Activated naive CD8-positive, alpha-beta T cell treated with anti-CD3 and anti-CD28 coated beads, Interleukin-2, amount 10 ng/mL, durations not matched to agents 7 days and 5 days (primary cell): ENCODE measurements around the gene KPNA3. TPM values are rescaled to one million over a fixed set of nuclear protein-coding genes. Genes with fewer than 3 reads are reported as not detected.

Source experiments
- ATAC-seq: fragments of 150-1000 bp; cut with Tn5 transposase; one replicate; pipeline ENCODE4 v1.10.0; 2021; ENCODE audit warnings: low read depth, moderate library complexity
- POLR2A ChIA-PET: fragments of 350-600 bp; sonication (Branson Sonifier 250); formaldehyde crosslinking; loops from one replicate; lab custom pipeline; 2021; ENCODE audit warnings: antibody characterized with exemption; lab: Charles Lee
- DNase-seq: peaks from one replicate; pipeline ENCODE4 v3.0.0; 2021
- H3K27ac Mint-ChIP-seq: one replicate; pipeline ENCODE4 v1.8.0; 2022; ENCODE audit warnings: mild to moderate bottlenecking, mixed read lengths
- H3K27me3 Mint-ChIP-seq: one replicate; pipeline ENCODE4 v1.8.0; 2022; ENCODE audit warnings: mild to moderate bottlenecking, moderate library complexity, mixed read lengths
- H3K36me3 Mint-ChIP-seq: one replicate; pipeline ENCODE4 v1.8.0; 2021; ENCODE audit warnings: mild to moderate bottlenecking, mixed read lengths
- H3K4me1 Mint-ChIP-seq: one replicate; pipeline ENCODE4 v1.8.0; 2021; ENCODE audit warnings: mixed read lengths
- H3K4me3 Mint-ChIP-seq: one replicate; pipeline ENCODE4 v1.8.0; 2022; ENCODE audit warnings: mild to moderate bottlenecking, moderate library complexity, mixed read lengths
- H3K9me3 Mint-ChIP-seq: one replicate; pipeline ENCODE4 v1.8.0; 2021; ENCODE audit warnings: mixed read lengths
- total RNA-seq, 2 experiments: library from RNA; stranded (reverse); gene quantifications; one replicate each; pipeline ENCODE4 v1.2.3, GENCODE V29; 2021

The KPNA3 gene
- total RNA-seq, 2 experiments from 2014 or later = 27.8 to 28.1 TPM

DNA sequence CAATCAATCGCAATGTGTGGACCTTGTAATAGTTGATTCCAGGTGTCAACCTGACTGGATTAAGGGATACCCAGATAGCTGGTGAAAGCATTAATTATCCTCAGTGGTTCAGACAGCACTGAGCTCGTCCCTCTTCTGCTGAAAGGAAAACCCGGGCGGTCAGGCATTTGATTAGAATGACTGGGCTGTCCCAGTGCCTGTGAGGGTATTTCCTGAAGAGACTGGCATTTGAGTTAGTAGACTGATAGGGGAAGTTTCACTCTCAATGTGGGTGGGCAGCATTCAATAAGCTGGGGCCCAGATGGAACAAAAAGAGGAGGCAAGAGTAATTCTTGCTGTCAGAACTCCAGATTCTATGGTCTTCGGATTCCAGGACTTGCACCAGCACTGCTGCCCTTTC, 31.9 kb downstream of the KPNA3 start:
- ATAC-seq (no peak), DNase-seq (no peak)
- peaks cover 30% of the 10 kb centered on the region for H3K36me3 Mint-ChIP-seq
- no peaks in the 10 kb centered on the region for H3K27me3 Mint-ChIP-seq
- POLR2A ChIA-PET = no interaction called here
- peaks cover 6% of the 10 kb centered on the region for H3K4me1 Mint-ChIP-seq
- peaks cover 7% of the 10 kb centered on the region for H3K9me3 Mint-ChIP-seq
- H3K4me3 Mint-ChIP-seq = no peak overlapping the region
- H3K27ac Mint-ChIP-seq = no peak overlapping the region

DNA sequence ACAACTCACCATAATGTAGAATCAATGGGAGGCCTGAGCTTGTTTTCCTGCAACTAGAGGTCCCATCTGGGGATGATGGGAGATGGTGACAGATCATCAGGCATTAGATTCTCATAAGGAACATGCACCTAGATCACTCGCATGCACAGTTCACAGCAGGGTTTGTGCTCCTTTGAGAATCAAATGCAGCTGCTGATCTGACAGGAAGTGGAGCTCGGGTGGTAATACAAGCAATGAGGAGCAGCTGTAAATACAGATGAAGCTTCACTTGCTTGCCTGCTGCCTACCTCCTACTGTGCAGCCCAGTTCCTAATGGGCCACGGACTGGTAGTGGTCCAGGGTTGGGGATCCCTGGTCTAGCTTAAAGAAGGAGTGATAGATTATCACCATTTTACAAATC, 33.0 kb downstream of the KPNA3 start:
- Mint-ChIP-seq H3K9me3 (peaks cover 3% of the 10 kb centered on the region), H3K27ac (no peak overlapping the region), H3K27me3 (no peaks in the 10 kb centered on the region), H3K36me3 (peaks cover 26% of the 10 kb centered on the region), H3K4me1 (peaks cover 8% of the 10 kb centered on the region), H3K4me3 (no peak overlapping the region)
- DNase-seq (no peak), ATAC-seq (no peak)
- POLR2A ChIA-PET = no interaction called here

DNA sequence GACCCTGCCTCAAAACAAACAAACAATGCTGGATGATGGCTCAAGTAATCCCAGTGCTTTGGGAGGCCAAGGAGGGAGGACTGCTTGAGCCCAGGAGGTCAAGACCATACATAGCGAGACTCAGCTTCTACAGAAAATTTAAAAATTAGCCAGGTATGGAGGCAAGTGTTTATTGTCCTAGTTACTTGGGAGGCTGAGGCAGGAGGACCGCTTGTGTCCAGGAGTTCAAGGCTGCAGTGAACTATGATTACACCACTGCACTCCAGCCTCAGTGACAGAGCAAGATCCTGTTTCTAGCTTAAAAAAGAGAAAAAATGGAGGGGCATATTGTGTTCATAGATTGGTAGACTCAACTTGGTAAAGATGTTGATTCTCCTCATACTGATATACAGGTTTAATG, 36.2 kb downstream of the KPNA3 start:
- Mint-ChIP-seq H3K4me3 (no peak overlapping the region), H3K27ac (no peak overlapping the region)

DNA sequence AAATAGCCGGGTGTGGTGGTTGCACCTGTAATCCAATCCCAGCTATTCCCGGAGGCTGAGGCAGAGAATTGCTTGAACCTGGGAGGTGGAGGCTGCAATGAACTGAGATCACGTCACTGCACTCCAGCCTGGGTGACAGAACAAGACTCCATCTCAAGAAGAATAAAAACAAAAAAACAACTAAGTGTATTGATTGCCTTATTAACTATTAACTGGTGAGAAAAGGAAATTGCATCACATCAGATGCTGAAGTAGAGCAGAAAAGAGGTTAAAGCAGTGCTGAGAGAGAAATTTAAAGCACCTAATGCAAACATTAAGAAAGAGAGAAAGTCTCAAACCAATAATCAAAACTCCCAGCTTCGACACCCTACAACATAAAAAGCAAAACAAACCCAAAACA, 38.3 kb downstream of the KPNA3 start:
- Mint-ChIP-seq H3K36me3 (peaks cover 17% of the 10 kb centered on the region), H3K27ac (no peak overlapping the region), H3K4me1 (peaks cover 13% of the 10 kb centered on the region), H3K4me3 (no peak overlapping the region), H3K27me3 (no peaks in the 10 kb centered on the region), H3K9me3 (no peaks in the 10 kb centered on the region)
- ATAC-seq (no peak), DNase-seq (no peak)
- POLR2A ChIA-PET = no interaction called here

More for the DNA sequence above, 36.2 kb downstream of the KPNA3 start:
- Mint-ChIP-seq H3K4me1 (peaks cover 11% of the 10 kb centered on the region), H3K27me3 (no peaks in the 10 kb centered on the region), H3K9me3 (peaks cover 2% of the 10 kb centered on the region), H3K36me3 (peaks cover 24% of the 10 kb centered on the region)
- POLR2A ChIA-PET = no interaction called here
- DNase-seq (no peak), ATAC-seq (no peak)

DNA sequence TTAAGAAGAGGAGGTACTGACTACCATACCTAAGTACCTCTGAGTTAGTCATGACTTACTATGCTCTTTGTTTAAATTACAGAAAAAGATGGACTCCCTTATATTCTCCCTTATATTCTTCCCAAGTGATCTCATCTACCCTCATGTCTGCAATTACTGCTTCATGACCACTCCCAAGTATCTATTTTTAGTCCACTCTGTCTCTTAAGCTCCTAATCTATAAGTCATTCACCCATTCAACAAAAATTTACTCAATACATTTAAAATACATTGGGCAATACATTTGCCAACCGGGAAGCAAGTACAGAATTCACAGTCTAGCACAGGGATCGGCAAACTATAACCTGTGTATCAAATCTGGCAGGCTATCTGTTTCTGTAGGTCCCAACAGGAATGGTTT, 42.6 kb downstream of the KPNA3 start:
- H3K4me1 Mint-ChIP-seq = peaks cover 5% of the 10 kb centered on the region
- peaks cover 21% of the 10 kb centered on the region for H3K36me3 Mint-ChIP-seq
- no peak for DNase-seq
- POLR2A ChIA-PET = no interaction called here
- H3K27ac Mint-ChIP-seq = no peak overlapping the region
- no peak for ATAC-seq
- H3K4me3 Mint-ChIP-seq = no peak overlapping the region
- no peaks in the 10 kb centered on the region for H3K27me3 Mint-ChIP-seq
- H3K9me3 Mint-ChIP-seq = no peaks in the 10 kb centered on the region

DNA sequence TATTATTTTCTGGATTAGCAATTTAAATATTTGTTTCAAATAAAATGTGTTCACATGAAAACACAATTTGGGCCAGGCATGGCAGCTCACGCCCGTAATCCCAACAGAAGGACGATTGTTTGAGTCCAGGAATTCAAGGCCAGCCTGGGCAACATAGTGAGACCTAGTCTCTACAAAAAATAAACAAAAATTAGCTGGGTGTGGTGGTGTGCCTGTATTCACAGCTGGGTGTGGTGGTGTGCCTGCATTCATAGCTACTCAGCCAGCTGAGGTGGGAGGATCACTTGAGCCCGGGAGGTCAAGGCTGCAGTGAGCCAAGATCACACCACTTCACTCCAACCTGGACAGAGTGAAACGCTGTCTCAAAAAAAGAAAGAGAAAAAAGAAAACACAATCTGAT, 46.4 kb downstream of the KPNA3 start:
- no peak overlapping the region for H3K27ac Mint-ChIP-seq
- peaks cover 16% of the 10 kb centered on the region for H3K36me3 Mint-ChIP-seq
- H3K4me3 Mint-ChIP-seq = no peak overlapping the region
- no peaks in the 10 kb centered on the region for H3K27me3 Mint-ChIP-seq
- no peak for ATAC-seq
- peaks cover 2% of the 10 kb centered on the region for H3K4me1 Mint-ChIP-seq
- no peak for DNase-seq
- H3K9me3 Mint-ChIP-seq = no peaks in the 10 kb centered on the region
- POLR2A ChIA-PET = no interaction called here

DNA sequence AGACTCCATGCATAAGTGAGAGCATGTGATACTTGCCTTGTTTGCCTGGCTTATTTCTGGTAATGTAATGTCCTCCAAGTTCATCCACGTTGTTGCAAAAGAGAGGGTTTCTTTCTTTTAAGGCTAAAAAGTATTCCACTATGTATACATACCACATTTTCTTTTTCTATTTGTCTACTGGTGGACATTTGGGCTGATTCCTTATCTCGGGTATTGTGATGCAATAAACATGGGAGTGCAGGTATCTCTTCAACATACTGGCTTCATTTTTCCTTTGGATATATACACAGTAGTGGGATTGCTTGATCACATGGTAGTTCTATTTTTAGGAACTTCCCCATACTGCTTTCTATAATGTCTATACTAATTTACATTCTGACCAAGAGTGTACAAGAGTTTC, 51.6 kb downstream of the KPNA3 start:
- Mint-ChIP-seq H3K36me3 (peaks cover 25% of the 10 kb centered on the region), H3K9me3 (no peaks in the 10 kb centered on the region), H3K4me3 (no peak overlapping the region), H3K4me1 (peaks cover 7% of the 10 kb centered on the region), H3K27ac (no peak overlapping the region), H3K27me3 (no peaks in the 10 kb centered on the region)
- DNase-seq (no peak), ATAC-seq (no peak)
- POLR2A ChIA-PET = no interaction called here

DNA sequence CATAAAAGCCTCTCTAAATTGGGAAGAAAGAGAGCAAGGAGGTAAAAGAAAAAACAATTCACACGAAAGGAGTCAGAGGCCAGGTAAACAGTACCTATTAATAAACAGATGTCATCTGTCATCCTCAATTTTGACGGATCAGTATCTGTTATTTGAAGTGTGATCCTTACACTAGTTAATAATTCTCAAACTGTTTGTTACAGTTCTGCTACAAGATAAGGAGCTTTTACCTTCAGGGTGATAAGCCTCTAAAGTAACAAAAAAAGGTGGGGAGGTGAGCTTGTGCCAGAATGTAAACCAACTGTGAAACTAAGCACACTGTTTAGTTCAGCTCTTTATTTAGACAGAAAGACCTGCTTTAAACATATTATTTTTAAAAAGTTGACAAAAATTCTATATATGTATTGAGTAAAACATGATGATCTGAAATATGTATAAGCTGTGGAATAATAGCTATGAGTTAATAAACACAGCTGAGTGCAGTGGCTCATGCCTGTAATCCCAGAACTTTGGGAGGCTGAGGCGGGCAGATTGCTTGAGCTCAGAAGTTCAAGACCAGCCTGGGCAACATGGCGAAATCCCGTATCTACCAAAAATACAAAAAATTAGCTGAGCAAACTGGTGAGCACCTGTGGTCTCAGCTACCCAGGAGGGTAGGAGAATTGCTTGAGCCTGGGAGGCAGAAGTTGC, 52.8 kb downstream of the KPNA3 start:
- POLR2A ChIA-PET = interaction anchor here (0.5 to 1.1 kb wide), 2 partner anchors 48 to 229 kb away, joined by 3 read pairs; partner anchors contain the start of gene EBPL
- DNase-seq = no peak
- H3K27ac Mint-ChIP-seq = no peak overlapping the region
- no peak overlapping the region for H3K4me3 Mint-ChIP-seq
- no peaks in the 10 kb centered on the region for H3K27me3 Mint-ChIP-seq
- peaks cover 7% of the 10 kb centered on the region for H3K4me1 Mint-ChIP-seq
- no peak for ATAC-seq
- H3K9me3 Mint-ChIP-seq = no peaks in the 10 kb centered on the region
- H3K36me3 Mint-ChIP-seq = peaks cover 18% of the 10 kb centered on the region

DNA sequence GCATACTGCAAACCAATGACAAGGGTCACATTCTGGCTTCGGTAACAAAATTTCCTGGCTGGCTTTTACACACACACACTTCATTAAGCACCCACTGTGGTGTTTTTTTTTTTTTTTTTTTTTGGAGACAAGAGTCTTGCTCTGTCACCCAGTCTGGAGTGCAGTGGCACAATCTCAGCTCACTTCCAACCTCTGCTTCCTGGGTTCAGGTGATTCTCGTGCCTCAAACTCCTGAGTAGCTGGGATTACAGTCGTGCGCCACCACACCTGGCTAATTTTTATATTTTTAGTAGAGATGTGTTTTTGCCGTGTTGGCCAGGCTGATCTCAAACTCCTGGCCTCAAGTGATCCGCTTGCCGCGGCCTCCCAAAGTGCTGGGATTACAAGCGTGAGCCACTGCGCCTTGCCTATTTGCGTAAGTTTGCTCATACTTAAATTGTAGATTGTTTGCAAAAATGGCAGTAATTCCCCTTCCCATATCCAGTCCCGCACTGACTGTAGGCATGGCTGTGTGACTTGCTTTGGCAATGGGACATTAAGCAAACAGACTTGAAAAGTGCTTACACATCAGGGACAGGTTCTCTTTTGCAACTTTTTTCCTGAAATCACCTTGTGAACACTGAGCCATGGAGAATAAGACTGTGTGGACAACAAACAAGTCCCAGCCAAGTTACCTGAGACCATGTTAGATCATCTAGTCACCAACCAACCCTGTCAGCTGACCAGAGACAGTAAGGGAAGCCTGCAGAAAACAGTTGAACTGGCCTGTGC, 59.1 kb downstream of the KPNA3 start:
- no peaks in the 10 kb centered on the region for H3K4me1 Mint-ChIP-seq
- H3K36me3 Mint-ChIP-seq = peaks cover 12% of the 10 kb centered on the region
- DNase-seq (no peak), ATAC-seq (no peak)
- no peaks in the 10 kb centered on the region for H3K27me3 Mint-ChIP-seq
- H3K4me3 Mint-ChIP-seq = no peak overlapping the region
- POLR2A ChIA-PET = no interaction called here
- H3K27ac Mint-ChIP-seq = no peak overlapping the region
- no peaks in the 10 kb centered on the region for H3K9me3 Mint-ChIP-seq

DNA sequence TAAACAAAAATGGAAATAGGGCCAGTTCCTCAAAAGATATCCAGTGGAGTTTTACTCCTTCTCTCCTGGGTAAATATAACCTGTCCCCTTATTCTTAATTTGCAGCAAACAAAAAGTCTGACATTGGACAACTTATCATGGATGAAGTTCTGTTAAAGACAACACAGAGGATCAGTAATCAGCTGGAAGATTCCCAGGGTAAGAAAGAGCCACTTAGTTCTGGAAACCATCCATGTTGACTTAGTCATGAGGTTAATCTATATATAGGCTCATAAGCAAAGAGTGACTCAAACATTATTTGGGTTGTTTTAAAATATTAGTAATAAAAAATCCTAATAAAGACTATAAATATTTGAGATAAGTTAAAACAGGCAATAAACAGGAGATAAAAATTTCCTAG, 60.7 kb downstream of the KPNA3 start:
- Mint-ChIP-seq H3K27me3 (no peaks in the 10 kb centered on the region), H3K4me1 (no peaks in the 10 kb centered on the region), H3K36me3 (peaks cover 23% of the 10 kb centered on the region), H3K4me3 (no peak overlapping the region), H3K9me3 (no peaks in the 10 kb centered on the region), H3K27ac (no peak overlapping the region)
- POLR2A ChIA-PET = interaction anchor here (0.6 to 0.7 kb wide), 3 partner anchors 19 to 180 kb away, joined by 3 to 8 read pairs (median 3); no protein-coding TSS in a partner anchor
- DNase-seq (no peak), ATAC-seq (no peak)

DNA sequence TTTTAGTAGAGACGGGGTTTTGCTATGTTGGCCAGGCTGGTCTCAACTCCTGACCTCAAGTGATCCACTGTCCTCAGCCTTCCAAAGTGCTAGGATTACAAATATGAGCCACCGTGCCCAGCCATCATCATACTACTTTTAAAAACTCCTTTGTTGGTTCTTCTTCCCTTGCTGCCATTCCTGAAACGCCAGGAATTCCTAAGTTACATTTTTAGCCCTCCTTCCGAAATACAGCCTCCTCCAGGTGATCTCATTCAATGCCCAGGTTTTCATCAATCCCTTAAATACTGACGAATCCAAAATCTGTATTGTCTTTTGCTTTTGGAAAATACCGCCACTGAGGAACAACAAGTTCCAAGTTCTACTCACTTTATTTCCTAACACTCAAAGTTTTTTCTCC, 75.9 kb downstream of the KPNA3 start:
- ATAC-seq (no peak), DNase-seq (no peak)
- Mint-ChIP-seq H3K4me1 (no peaks in the 10 kb centered on the region), H3K9me3 (peaks cover 6% of the 10 kb centered on the region), H3K27me3 (no peaks in the 10 kb centered on the region), H3K27ac (no peak overlapping the region), H3K36me3 (peaks cover 58% of the 10 kb centered on the region), H3K4me3 (no peak overlapping the region)
- POLR2A ChIA-PET = no interaction called here

DNA sequence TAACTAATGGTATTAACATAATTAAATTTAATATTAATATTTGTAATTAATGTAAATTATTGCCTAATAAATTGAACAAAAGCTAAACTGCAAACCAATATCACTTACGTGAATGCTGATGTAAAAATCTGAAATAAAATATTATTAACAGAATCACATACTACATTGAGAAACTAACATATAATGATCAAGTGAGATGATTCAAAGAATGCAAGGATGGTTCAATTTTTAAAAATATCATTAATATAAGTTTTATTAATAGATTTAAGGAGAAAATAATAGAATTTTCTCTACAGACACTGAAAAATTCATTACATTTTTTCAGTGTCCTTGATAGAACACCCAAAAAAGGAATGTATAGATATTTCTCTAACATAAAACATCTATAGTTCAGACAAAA, 77.7 kb downstream of the KPNA3 start:
- H3K4me1 Mint-ChIP-seq = no peaks in the 10 kb centered on the region
- H3K9me3 Mint-ChIP-seq = peaks cover 6% of the 10 kb centered on the region
- DNase-seq = no peak
- no peak overlapping the region for H3K27ac Mint-ChIP-seq
- no peak for ATAC-seq
- POLR2A ChIA-PET = no interaction called here
- H3K4me3 Mint-ChIP-seq = no peak overlapping the region
- no peaks in the 10 kb centered on the region for H3K27me3 Mint-ChIP-seq
- peaks cover 61% of the 10 kb centered on the region for H3K36me3 Mint-ChIP-seq

DNA sequence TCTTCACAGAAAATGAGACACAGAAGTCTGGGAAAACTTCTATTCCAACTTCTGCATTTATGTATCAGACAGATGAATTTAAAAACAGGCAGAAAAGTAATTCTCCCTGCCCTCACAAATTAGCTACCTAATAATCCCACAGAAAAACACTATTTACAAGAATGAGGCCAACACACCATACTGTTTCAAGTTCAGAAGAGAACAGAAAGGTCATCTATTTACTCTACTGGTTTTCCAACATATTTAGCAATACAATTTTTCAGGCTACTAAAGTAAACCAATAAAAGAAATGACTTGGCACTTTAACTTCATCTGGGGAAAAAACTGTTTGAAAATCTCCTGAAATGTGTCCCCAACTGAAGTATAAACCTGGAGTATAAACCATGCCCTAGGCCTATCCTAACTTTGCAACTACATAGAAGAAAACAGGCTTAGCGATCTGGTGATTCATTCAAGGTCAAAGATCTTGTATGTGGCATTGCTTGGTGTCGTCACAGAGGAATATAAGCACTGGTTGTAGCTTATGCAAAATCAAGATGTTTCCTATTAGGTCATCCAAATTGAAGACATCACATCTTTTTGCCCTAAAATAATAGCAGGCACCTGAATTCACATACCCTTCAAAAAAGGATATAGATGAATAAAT, 81.1 kb downstream of the KPNA3 start:
- DNase-seq (no peak), ATAC-seq (no peak)
- Mint-ChIP-seq H3K27ac (no peak overlapping the region), H3K9me3 (peaks cover 6% of the 10 kb centered on the region), H3K36me3 (peaks cover 50% of the 10 kb centered on the region), H3K27me3 (no peaks in the 10 kb centered on the region), H3K4me3 (no peak overlapping the region), H3K4me1 (no peaks in the 10 kb centered on the region)
- POLR2A ChIA-PET = no interaction called here
